HCT116 (cell line): ENCODE measurements around the gene SEMA3C. TPM values are rescaled to one million over a fixed set of nuclear protein-coding genes. Genes with fewer than 3 reads are reported as not detected.

Experiments used
- ATAC-seq: fragments of 200-7000 bp; cut with Tn5 transposase; 2 replicates; pipeline ENCODE4 v1.9.1; 2020; ENCODE audit warnings: mild to moderate bottlenecking, moderate library complexity
- BruUV-seq: library from RNA; stranded (reverse); fragments of 400-500 nt; replicated peaks from 2 replicates; lab custom pipeline; 2021; lab: Mats Ljungman, UMichigan
- CTCF ChIA-PET: fragments of 300-600 bp; sonication (Branson Sonifier 250); formaldehyde crosslinking; loops from one replicate; lab custom pipeline; 2021; ENCODE audit warnings: antibody characterized with exemption; lab: Charles Lee
- POLR2A ChIA-PET: fragments of 300-600, 350-600 bp; sonication (Branson Sonifier 250); formaldehyde crosslinking; loops from one replicate; lab custom pipeline; 2021; ENCODE audit warnings: antibody characterized with exemption; lab: Charles Lee
- RAD21 ChIA-PET, 2 experiments: fragments of 300-600 bp; sonication (Branson Sonifier 250); formaldehyde crosslinking; loops; one replicate each; lab custom pipeline; 2023; ENCODE audit warnings: low total read pairs in 2 of 2; ENCODE audit not compliant: uncharacterized antibody in 2 of 2, unreplicated experiment in 2 of 2, low non-redundant PET in 1 of 2; lab: Charles Lee
- DNase-seq: peaks from one replicate; pipeline ENCODE4 v3.0.0-alpha.2; 2010; ENCODE audit warnings: low read depth, low spot score
- H2AFZ ChIP-seq: fragments of 200-600 bp; shearing (Covaris generic), sonication (generic); 2 replicates; pipeline ENCODE4 v1.6.1; 2017; ENCODE audit warnings: low read depth, mixed run types, mixed read lengths, antibody characterized with exemption, low read length; ENCODE audit not compliant: poor library complexity, severe bottlenecking
- H3K27ac ChIP-seq: 2 replicates; pipeline ENCODE4 v1.5.1; 2012; ENCODE audit warnings: low read depth, low read length
- H3K27me3 ChIP-seq: fragments of 200-600 bp; sonication (generic); 2 replicates; pipeline ENCODE4 v1.6.1; 2016; ENCODE audit warnings: mixed run types, low read length, mixed read lengths; ENCODE audit not compliant: insufficient read depth
- H3K36me3 ChIP-seq, 2 experiments: fragments of 200-500 bp in 1 of 2; fragments of 200-600 bp in 1 of 2; sonication (Bioruptor generic) in 1 of 2; sonication (generic) in 1 of 2; 2 replicates each; pipeline versions ENCODE4 v1.5.1 to v1.6.1; 2014 to 2016; ENCODE audit warnings: low read length in 2 of 2, inconsistent platforms in 1 of 2, mixed read lengths in 1 of 2, mixed run types in 1 of 2; ENCODE audit not compliant: insufficient read depth in 2 of 2, control insufficient read depth in 1 of 2
- H3K4me1 ChIP-seq, 2 experiments: fragments of 200-600 bp in 1 of 2; sonication (generic) in 1 of 2; 2 replicates each; pipeline versions ENCODE4 v1.5.1 to v1.6.1; 2012 to 2017; ENCODE audit warnings: low read length in 2 of 2, inconsistent platforms in 1 of 2, mild to moderate bottlenecking in 1 of 2, mixed read lengths in 1 of 2, mixed run types in 1 of 2, moderate library complexity in 1 of 2; ENCODE audit not compliant: insufficient read depth in 2 of 2, control insufficient read depth in 1 of 2
- H3K4me2 ChIP-seq: fragments of 200-600 bp; sonication (generic); 2 replicates; pipeline ENCODE4 v1.6.1; 2017; ENCODE audit warnings: mixed run types, low read length, mixed read lengths
- H3K4me3 ChIP-seq, 2 experiments: fragments of 200-600 bp in 1 of 2; sonication (generic) in 1 of 2; replicated peaks in 1 of 2; 2 replicates each; pipeline ENCODE4 v1.5.1; 2011 to 2016; ENCODE audit warnings: low read length in 2 of 2, control low read depth in 1 of 2, low read depth in 1 of 2, mild to moderate bottlenecking in 1 of 2, mixed read lengths in 1 of 2, mixed run types in 1 of 2
- H3K79me2 ChIP-seq: fragments of 200-600 bp; sonication (generic); 2 replicates; pipeline ENCODE4 v1.6.1; 2017; ENCODE audit warnings: mild to moderate bottlenecking, mixed run types, low read length, moderate library complexity, mixed read lengths; ENCODE audit not compliant: insufficient read depth
- H3K9ac ChIP-seq: fragments of 200-600 bp; sonication (generic); 2 replicates; pipeline ENCODE4 v1.6.1; 2016; ENCODE audit warnings: low read length, mixed read lengths
- H3K9me2 ChIP-seq: fragments of 200-600 bp; sonication (generic), shearing (Covaris generic); 2 replicates; pipeline ENCODE4 v1.6.1; 2017; ENCODE audit warnings: mixed run types, mild to moderate bottlenecking, moderate library complexity; ENCODE audit not compliant: insufficient read depth
- H3K9me3 ChIP-seq, 2 experiments: fragments of 200-500 bp in 1 of 2; fragments of 200-600 bp in 1 of 2; sonication (Bioruptor generic) in 1 of 2; sonication (generic) in 1 of 2; 2 replicates each; pipeline ENCODE4 v1.6.1; 2014 to 2017; ENCODE audit warnings: low read length in 2 of 2, mixed read lengths in 2 of 2, inconsistent platforms in 1 of 2, low read depth in 1 of 2, mild to moderate bottlenecking in 1 of 2, mixed run types in 1 of 2, moderate library complexity in 1 of 2; ENCODE audit not compliant: control insufficient read depth in 1 of 2, insufficient read depth in 1 of 2
- H4K20me1 ChIP-seq: fragments of 200-600 bp; sonication (generic), shearing (Covaris generic); 2 replicates; pipeline ENCODE4 v1.6.1; 2017; ENCODE audit warnings: mixed run types, mild to moderate bottlenecking, moderate library complexity; ENCODE audit not compliant: insufficient read depth
- intact Hi-C: fragments of 100-400 bp; cut with micrococcal nuclease; formaldehyde crosslinking; loops from 2 replicates; pipeline ENCODE4 v1.10.0; 2022
- total RNA-seq: library from RNA; stranded (reverse); gene quantifications from one replicate; pipeline ENCODE4 v1.2.1, GENCODE V29; 2021; ENCODE audit not compliant: unreplicated experiment
- TF ChIP-seq, protein P1 (sequence below): IDR thresholded peaks from 2 replicates; pipeline ENCODE4 v1.6.1; 2012; ENCODE audit warnings: low read depth
- TF ChIP-seq, protein P2 (sequence below): IDR thresholded peaks from 2 replicates; pipeline ENCODE4 v1.6.1; 2011; ENCODE audit warnings: mild to moderate bottlenecking, low read length, moderate library complexity; ENCODE audit not compliant: insufficient replicate concordance; ENCODE audit errors: extremely low read depth

Gene SEMA3C
- total RNA-seq, 1 experiment from 2014 or later = 25.3 TPM

GRCh38 chr7:80703272-80703671 is 215.6 kb downstream of the SEMA3C start:
- Histone ChIP-seq H3K4me3 (no peak overlapping the region), H3K9me3 (no peaks in the 10 kb centered on the region), H2AFZ (no peak overlapping the region), H3K4me2 (no peak overlapping the region), H3K9me2 (no peaks in the 10 kb centered on the region), H3K27me3 (no peaks in the 10 kb centered on the region), H3K36me3 (no peaks in the 10 kb centered on the region), H3K27ac (no peak overlapping the region), H3K9ac (no peak overlapping the region), H4K20me1 (no peaks in the 10 kb centered on the region), H3K79me2 (no peaks in the 10 kb centered on the region), H3K4me1 (peaks cover 0 to 8% of the 10 kb centered on the region in 2 experiments; a peak in 3 of 4 replicates)
- no TSS peak for BruUV-seq
- TF ChIP-seq, protein P1, sequence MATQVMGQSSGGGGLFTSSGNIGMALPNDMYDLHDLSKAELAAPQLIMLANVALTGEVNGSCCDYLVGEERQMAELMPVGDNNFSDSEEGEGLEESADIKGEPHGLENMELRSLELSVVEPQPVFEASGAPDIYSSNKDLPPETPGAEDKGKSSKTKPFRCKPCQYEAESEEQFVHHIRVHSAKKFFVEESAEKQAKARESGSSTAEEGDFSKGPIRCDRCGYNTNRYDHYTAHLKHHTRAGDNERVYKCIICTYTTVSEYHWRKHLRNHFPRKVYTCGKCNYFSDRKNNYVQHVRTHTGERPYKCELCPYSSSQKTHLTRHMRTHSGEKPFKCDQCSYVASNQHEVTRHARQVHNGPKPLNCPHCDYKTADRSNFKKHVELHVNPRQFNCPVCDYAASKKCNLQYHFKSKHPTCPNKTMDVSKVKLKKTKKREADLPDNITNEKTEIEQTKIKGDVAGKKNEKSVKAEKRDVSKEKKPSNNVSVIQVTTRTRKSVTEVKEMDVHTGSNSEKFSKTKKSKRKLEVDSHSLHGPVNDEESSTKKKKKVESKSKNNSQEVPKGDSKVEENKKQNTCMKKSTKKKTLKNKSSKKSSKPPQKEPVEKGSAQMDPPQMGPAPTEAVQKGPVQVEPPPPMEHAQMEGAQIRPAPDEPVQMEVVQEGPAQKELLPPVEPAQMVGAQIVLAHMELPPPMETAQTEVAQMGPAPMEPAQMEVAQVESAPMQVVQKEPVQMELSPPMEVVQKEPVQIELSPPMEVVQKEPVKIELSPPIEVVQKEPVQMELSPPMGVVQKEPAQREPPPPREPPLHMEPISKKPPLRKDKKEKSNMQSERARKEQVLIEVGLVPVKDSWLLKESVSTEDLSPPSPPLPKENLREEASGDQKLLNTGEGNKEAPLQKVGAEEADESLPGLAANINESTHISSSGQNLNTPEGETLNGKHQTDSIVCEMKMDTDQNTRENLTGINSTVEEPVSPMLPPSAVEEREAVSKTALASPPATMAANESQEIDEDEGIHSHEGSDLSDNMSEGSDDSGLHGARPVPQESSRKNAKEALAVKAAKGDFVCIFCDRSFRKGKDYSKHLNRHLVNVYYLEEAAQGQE = no peak
- TF ChIP-seq, protein P2, sequence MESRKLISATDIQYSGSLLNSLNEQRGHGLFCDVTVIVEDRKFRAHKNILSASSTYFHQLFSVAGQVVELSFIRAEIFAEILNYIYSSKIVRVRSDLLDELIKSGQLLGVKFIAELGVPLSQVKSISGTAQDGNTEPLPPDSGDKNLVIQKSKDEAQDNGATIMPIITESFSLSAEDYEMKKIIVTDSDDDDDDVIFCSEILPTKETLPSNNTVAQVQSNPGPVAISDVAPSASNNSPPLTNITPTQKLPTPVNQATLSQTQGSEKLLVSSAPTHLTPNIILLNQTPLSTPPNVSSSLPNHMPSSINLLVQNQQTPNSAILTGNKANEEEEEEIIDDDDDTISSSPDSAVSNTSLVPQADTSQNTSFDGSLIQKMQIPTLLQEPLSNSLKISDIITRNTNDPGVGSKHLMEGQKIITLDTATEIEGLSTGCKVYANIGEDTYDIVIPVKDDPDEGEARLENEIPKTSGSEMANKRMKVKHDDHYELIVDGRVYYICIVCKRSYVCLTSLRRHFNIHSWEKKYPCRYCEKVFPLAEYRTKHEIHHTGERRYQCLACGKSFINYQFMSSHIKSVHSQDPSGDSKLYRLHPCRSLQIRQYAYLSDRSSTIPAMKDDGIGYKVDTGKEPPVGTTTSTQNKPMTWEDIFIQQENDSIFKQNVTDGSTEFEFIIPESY = no peak
- ChIA-PET RAD21 (no interaction called here), POLR2A (no interaction called here), CTCF (no interaction called here)
- intact Hi-C loops = no loop called here
- DNase-seq (no peak), ATAC-seq (no peak)
